Adrenal gland (tissue), 12 donors: Measurements from ENCODE around the gene CCDC174. TPM values are rescaled to one million over a fixed set of nuclear protein-coding genes. Genes with fewer than 3 reads are reported as not detected.

Experiments
- DNase-seq, 7 donors: peaks; one replicate each; pipeline ENCODE4 v3.0.0-alpha.2; 2019 to 2020
- H3K27ac ChIP-seq, 5 donors: fragments of 200-600 bp; sonication (generic) in 4 of 5; 1 replicate in 3 of 5; 2 replicates in 2 of 5; pipeline versions ENCODE4 v1.5.1 to v1.8.0; 2016 to 2020; ENCODE audit warnings: mild to moderate bottlenecking in 1 of 5
- H3K27me3 ChIP-seq: fragments of 200-600 bp; 2 replicates; pipeline ENCODE4 v1.8.0; 2021
- H3K36me3 ChIP-seq, 2 donors: fragments of 200-600 bp; replicated peaks in 1 of 2; 1 replicate in 1 of 2; 2 replicates in 1 of 2; pipeline versions ENCODE4 v1.5.1 to v1.8.0; 2018 to 2022
- H3K4me1 ChIP-seq, 2 donors: fragments of 200-600 bp; replicated peaks in 1 of 2; 1 replicate in 1 of 2; 2 replicates in 1 of 2; pipeline versions ENCODE4 v1.5.1 to v1.8.0; 2018 to 2021
- H3K4me3 ChIP-seq, 4 donors: fragments of 200-600 bp; sonication (generic) in 3 of 4; one replicate each; pipeline ENCODE4 v1.5.1; 2016 to 2018
- H3K9me3 ChIP-seq, 3 donors: fragments of 200-600 bp; sonication (generic) in 1 of 3; replicated peaks in 1 of 3; 1 replicate in 2 of 3; 2 replicates in 1 of 3; pipeline versions ENCODE4 v1.5.1 to v1.8.0; 2016 to 2021
- CTCF ChIP-seq, 6 experiments: fragments of 450-650 bp in 4 of 6; fragments of 200-600 bp in 2 of 6; sonication (generic) in 1 of 6; IDR thresholded peaks; 1 replicate in 5 of 6; 2 replicates in 1 of 6; pipeline versions ENCODE4 v1.5.1 to v1.8.0; 2016 to 2021; ENCODE audit warnings: antibody characterized with exemption in 6 of 6, mild to moderate bottlenecking in 2 of 6, moderate library complexity in 1 of 6
- POLR2A ChIP-seq, 2 donors: fragments of 450-650 bp; IDR thresholded peaks; one replicate each; pipeline ENCODE4 v1.6.1; 2017; ENCODE audit warnings: antibody characterized with exemption in 2 of 2, mild to moderate bottlenecking in 2 of 2, moderate library complexity in 1 of 2
- WGBS, 4 donors: extraction: QIAGEN DNeasy Blood & Tissue Kit in 2 of 4; methylation state at CpG; one replicate each; pipeline versions ENCODE4 v1.1.5 to v1.1.7; 2013 to 2017; 5-methylcytosine and 5-hydroxymethylcytosine counted together
- intact Hi-C, 2 donors: fragments of 100-400 bp; cut with DNase I; formaldehyde crosslinking; loops; one replicate each; pipeline versions ENCODE4 v1.14.1 to v1.15.0; 2022 to 2023
- polyA plus RNA-seq, 3 donors: library from polyadenylated mRNA; stranded (reverse); fragments of 200-250 nt in 2 of 3; fragments of 350-450 nt in 1 of 3; fragmentation: Illumina TruSeq in 1 of 3; extraction: RNeasy Lipid Tissue Mini Kit (QIAGEN cat#74804) in 1 of 3; gene quantifications; one replicate each; pipeline ENCODE4 v1.2.3, GENCODE V29; 2013 to 2014
- total RNA-seq, 9 donors: library from RNA; depleted of rRNA in 4 of 9; stranded (reverse); fragments of >200 nt in 4 of 9; fragments of 120-200 nt in 1 of 9; fragmentation: NEBNext Ultra II Directional in 1 of 9; extraction: Animal tissue kit (Norgen Biotek cat#: 25700) in 1 of 9; gene quantifications; one replicate each; pipeline versions ENCODE4 v1.1.0 to v1.2.4, GENCODE V29; 2013 to 2023
- donor health status: healthy with polysubstance abuse.
- donor health status: Bipolar disorder and iron deficiency.
- donor health status: DM: yes; HTN: yes; CAD: no.
- donor health status: DM: no; HTN: no; CAD: no.
- donor health status: DM: no; HTN: no; CAD: no.
- donor health status: DM: yes; HTN: yes; CAD: no.

CCDC174 gene
- total and polyA plus RNA-seq, 12 donors = 4.3 to 31.6 (median 20.1) TPM

DNA sequence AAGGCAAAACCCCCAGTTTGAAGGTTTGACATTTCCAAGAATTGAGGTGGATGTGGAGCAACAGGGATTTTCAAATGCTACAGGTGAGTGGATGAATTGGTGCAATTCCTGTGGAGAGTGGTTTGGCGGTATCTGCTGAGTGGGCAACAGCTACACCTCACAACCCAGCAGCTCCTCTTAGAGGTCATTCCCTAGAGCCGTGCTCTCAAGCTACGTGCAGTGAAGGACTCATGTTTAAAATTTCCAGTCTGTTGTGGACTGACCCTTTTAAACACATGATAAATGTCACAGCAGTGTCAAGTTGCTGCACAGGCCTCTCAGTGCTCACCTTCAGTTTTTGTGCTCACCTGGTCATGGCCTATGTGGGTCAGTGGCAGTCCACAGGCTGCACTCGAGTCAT lies 32.9 kb downstream of the CCDC174 start:
- no peaks in the 10 kb centered on the region for H3K4me1 ChIP-seq
- H3K27ac ChIP-seq = no peak overlapping the region
- H3K4me3 ChIP-seq = no peak overlapping the region
- no peaks in the 10 kb centered on the region for H3K9me3 ChIP-seq
- no peaks in the 10 kb centered on the region for H3K27me3 ChIP-seq
- no peak for TF ChIP-seq CTCF (IDR thresholded peaks at IDR 0.05)
- TF ChIP-seq POLR2A (IDR thresholded peaks at IDR 0.05) = no peak
- 92 to 96% (median 94%) methylated on average over 3 to 4 of the region's 4 CpGs for WGBS, 4 donors
- no peaks in the 10 kb centered on the region for H3K36me3 ChIP-seq
- no peak for DNase-seq
- intact Hi-C loops = loop anchor here in 1 of 2 donors (5.0 kb wide), 1 partner anchor 228 kb away; no protein-coding TSS in a partner anchor

DNA sequence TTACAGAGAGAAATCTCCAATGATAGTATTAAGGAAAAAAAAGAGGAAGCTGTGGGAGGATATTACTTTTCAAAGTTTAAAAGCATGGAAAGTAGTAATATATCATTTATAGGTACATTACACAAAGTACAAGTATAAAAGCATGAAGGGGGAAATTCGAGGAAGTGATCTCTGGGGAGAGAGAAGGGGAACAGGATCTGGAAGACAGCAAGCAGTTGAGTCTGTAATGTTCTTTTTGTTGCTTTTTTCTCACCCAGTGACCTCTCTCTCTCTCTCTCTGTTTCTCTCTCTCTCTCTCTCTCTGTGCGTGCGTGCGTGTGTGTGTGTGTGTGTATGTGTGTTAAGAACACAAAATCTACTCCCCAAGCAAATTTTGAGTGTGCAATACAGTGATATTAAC lies 33.6 kb downstream of the CCDC174 start:
- WGBS, 4 donors = 33 to 54% (median 36%) methylated on average over 4 of the region's 4 CpGs
- H3K9me3 ChIP-seq = no peaks in the 10 kb centered on the region
- no peak for TF ChIP-seq POLR2A (IDR thresholded peaks at IDR 0.05)
- no peak for TF ChIP-seq CTCF (IDR thresholded peaks at IDR 0.05)
- intact Hi-C loops = no loop called here
- no peaks in the 10 kb centered on the region for H3K36me3 ChIP-seq
- H3K4me3 ChIP-seq = no peak overlapping the region
- no peak overlapping the region for H3K27ac ChIP-seq
- no peaks in the 10 kb centered on the region for H3K4me1 ChIP-seq
- no peaks in the 10 kb centered on the region for H3K27me3 ChIP-seq
- no peak for DNase-seq

DNA sequence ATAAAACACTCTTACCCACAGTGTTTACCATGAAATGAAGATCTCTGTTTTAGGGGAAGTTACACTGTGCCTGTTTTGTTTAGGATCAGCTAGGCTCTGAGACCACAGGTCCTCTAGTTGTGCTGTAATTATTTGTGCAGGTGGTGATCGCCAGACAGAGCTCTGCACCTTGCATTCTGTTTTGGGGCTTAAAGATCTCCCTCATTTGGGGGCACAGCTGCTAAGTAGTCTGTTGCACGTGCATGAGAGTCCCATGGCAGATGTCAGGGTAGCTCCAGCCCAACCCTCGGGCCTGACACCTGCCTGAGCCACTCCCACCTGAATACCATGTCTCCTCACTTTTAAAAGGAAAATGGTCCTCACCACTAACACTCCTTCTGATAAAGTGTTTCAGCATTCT lies 35.8 kb downstream of the CCDC174 start:
- H3K4me3 ChIP-seq = no peak overlapping the region
- no peaks in the 10 kb centered on the region for H3K36me3 ChIP-seq
- no peaks in the 10 kb centered on the region for H3K27me3 ChIP-seq
- no peaks in the 10 kb centered on the region for H3K4me1 ChIP-seq
- DNase-seq = no peak
- no peaks in the 10 kb centered on the region for H3K9me3 ChIP-seq
- 59 to 78% (median 77%) methylated on average over 3 of the region's 3 CpGs for WGBS, 4 donors
- no peak overlapping the region for H3K27ac ChIP-seq
- no peak for TF ChIP-seq POLR2A (IDR thresholded peaks at IDR 0.05)
- no peak for TF ChIP-seq CTCF (IDR thresholded peaks at IDR 0.05)
- intact Hi-C loops = no loop called here

DNA sequence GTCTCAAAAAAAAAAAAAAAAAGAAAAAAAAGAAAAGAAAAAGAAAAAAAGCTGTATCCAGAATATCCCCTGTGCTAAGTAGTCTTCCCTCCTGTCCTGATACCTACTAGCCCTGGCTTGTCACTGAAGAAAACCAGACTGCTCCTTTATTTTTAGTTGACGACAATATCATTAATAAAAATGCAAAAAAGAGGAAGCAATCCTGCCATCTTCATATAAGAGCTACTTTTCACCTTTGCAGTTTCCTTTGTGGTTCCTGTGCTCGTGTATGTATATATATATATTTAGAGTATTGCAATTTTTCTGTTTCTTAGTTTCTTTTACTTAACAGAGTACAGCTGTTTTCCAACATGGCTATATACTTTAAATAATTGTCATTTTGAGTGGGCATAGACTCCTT lies 37.0 kb downstream of the CCDC174 start:
- H3K9me3 ChIP-seq = no peaks in the 10 kb centered on the region
- intact Hi-C loops = no loop called here
- no peaks in the 10 kb centered on the region for H3K36me3 ChIP-seq
- no peak overlapping the region for H3K4me3 ChIP-seq
- H3K27ac ChIP-seq = no peak overlapping the region
- H3K27me3 ChIP-seq = no peaks in the 10 kb centered on the region
- H3K4me1 ChIP-seq = no peaks in the 10 kb centered on the region
- WGBS, 4 donors = 41 to 67% (median 57%) methylated on average over 2 of the region's 2 CpGs
- DNase-seq = no peak
- TF ChIP-seq POLR2A (IDR thresholded peaks at IDR 0.05) = no peak

GRCh38 chr3:14689247-14689980 lies 37.9 kb downstream of the CCDC174 start:
- 69 to 80% (median 71%) methylated on average over 7 of the region's 7 CpGs for WGBS, 4 donors
- no peak for TF ChIP-seq CTCF (IDR thresholded peaks at IDR 0.05)
- no peak for TF ChIP-seq POLR2A (IDR thresholded peaks at IDR 0.05)
- H3K4me3 ChIP-seq = no peak overlapping the region
- no peak overlapping the region for H3K27ac ChIP-seq
- no peaks in the 10 kb centered on the region for H3K4me1 ChIP-seq
- H3K36me3 ChIP-seq = no peaks in the 10 kb centered on the region
- H3K9me3 ChIP-seq = no peaks in the 10 kb centered on the region
- DNase-seq = no peak
- intact Hi-C loops = no loop called here
- H3K27me3 ChIP-seq = no peaks in the 10 kb centered on the region
